ENCODE data around the gene SLC25A34. TPM values are rescaled to one million over a fixed set of nuclear protein-coding genes. Genes with fewer than 3 reads are reported as not detected.

Gene SLC25A34
- total RNA-seq, 2 experiments from 2014 or later, result 0.56 to 0.81 TPM

GRCh38 chr1:15722836-15723532 lies 13.1 kb upstream of the SLC25A34 start:
- H3K27me3 Mint-ChIP-seq, result no peaks in the 10 kb centered on the region
- ATAC-seq, result no peak
- no peak for TF ChIP-seq CTCF (IDR thresholded peaks at IDR 0.05)
- H3K9me3 Mint-ChIP-seq, result no peaks in the 10 kb centered on the region
- no peak overlapping the region for H3K4me3 Mint-ChIP-seq
- peaks cover 3% of the 10 kb centered on the region for H3K36me3 Mint-ChIP-seq (ENCODE audit: low read depth)
- no peak overlapping the region for H3K27ac Mint-ChIP-seq
- H3K4me1 Mint-ChIP-seq (ENCODE audit: low read depth), result no peaks in the 10 kb centered on the region
- ChIA-PET CTCF (no interaction called here), POLR2A (no interaction called here)
- intact Hi-C loops (cut with micrococcal nuclease), result no loop called here
- no peak for DNase-seq

GRCh38 chr1:15723631-15724246 lies 12.3 kb upstream of the SLC25A34 start:
- Mint-ChIP-seq H3K9me3 (no peaks in the 10 kb centered on the region), H3K27ac (no peak overlapping the region), H3K4me3 (no peak overlapping the region), H3K27me3 (no peaks in the 10 kb centered on the region), H3K36me3 (ENCODE audit: low read depth) (peaks cover 3% of the 10 kb centered on the region), H3K4me1 (ENCODE audit: low read depth) (no peaks in the 10 kb centered on the region)
- DNase-seq (no peak), ATAC-seq (no peak)
- POLR2A ChIA-PET, result no interaction called here
- CTCF ChIA-PET, result no interaction called here
- intact Hi-C loops (cut with micrococcal nuclease), result no loop called here
- TF ChIP-seq CTCF (IDR thresholded peaks at IDR 0.05), result no peak

GRCh38 chr1:15724949-15725880 lies 10.8 kb upstream of the SLC25A34 start:
- TF ChIP-seq CTCF (IDR thresholded peaks at IDR 0.05), result no peak
- no peak overlapping the region for H3K27ac Mint-ChIP-seq
- no peaks in the 10 kb centered on the region for H3K9me3 Mint-ChIP-seq
- DNase-seq, result no peak
- no peaks in the 10 kb centered on the region for H3K27me3 Mint-ChIP-seq
- intact Hi-C loops (cut with micrococcal nuclease), result no loop called here
- ATAC-seq, result no peak
- H3K4me1 Mint-ChIP-seq (ENCODE audit: low read depth), result no peaks in the 10 kb centered on the region
- ChIA-PET POLR2A (no interaction called here), CTCF (no interaction called here)
- no peak overlapping the region for H3K4me3 Mint-ChIP-seq
- peaks cover 7% of the 10 kb centered on the region for H3K36me3 Mint-ChIP-seq (ENCODE audit: low read depth)

GRCh38 chr1:15726508-15726907 lies 9.6 kb upstream of the SLC25A34 start:
- peaks cover 8% of the 10 kb centered on the region for H3K36me3 Mint-ChIP-seq (ENCODE audit: low read depth)
- intact Hi-C loops (cut with micrococcal nuclease), result no loop called here
- H3K27me3 Mint-ChIP-seq, result no peaks in the 10 kb centered on the region
- no peaks in the 10 kb centered on the region for H3K4me1 Mint-ChIP-seq (ENCODE audit: low read depth)
- DNase-seq (no peak), ATAC-seq (no peak)
- no peak overlapping the region for H3K27ac Mint-ChIP-seq
- no peak overlapping the region for H3K4me3 Mint-ChIP-seq
- no peaks in the 10 kb centered on the region for H3K9me3 Mint-ChIP-seq
- no peak for TF ChIP-seq CTCF (IDR thresholded peaks at IDR 0.05)
- POLR2A ChIA-PET, result no interaction called here
- CTCF ChIA-PET, result no interaction called here

GRCh38 chr1:15727021-15727420 lies 9.0 kb upstream of the SLC25A34 start:
- no peak for DNase-seq
- Mint-ChIP-seq H3K4me3 (no peak overlapping the region), H3K4me1 (ENCODE audit: low read depth) (no peaks in the 10 kb centered on the region), H3K27ac (no peak overlapping the region), H3K36me3 (ENCODE audit: low read depth) (peaks cover 8% of the 10 kb centered on the region), H3K27me3 (no peaks in the 10 kb centered on the region), H3K9me3 (no peaks in the 10 kb centered on the region)
- ChIA-PET POLR2A (no interaction called here), CTCF (no interaction called here)
- intact Hi-C loops (cut with micrococcal nuclease), result no loop called here
- ATAC-seq, result no peak
- TF ChIP-seq CTCF (IDR thresholded peaks at IDR 0.05), result no peak
